ENCODE data around the gene FBXL3.

GRCh38 chr13:77026255-77026860 lies 601 bp downstream of the FBXL3 start:
- TF ChIP-seq USF1 (CRISPR knock-in tag; IDR thresholded peaks at IDR 0.05) (no peak), ZNF425 (CRISPR knock-in tag; conservative IDR thresholded peaks at IDR 0.05) (no peak), NR1H2 (CRISPR knock-in tag; IDR thresholded peaks at IDR 0.05) (no peak), ATF2 (CRISPR knock-in tag; IDR thresholded peaks at IDR 0.05; ENCODE audit: borderline replicate concordance, low read depth) (no peak), HMGA2 (CRISPR knock-in tag; IDR thresholded peaks at IDR 0.05) (no peak)
- TF ChIP-seq, protein P1, sequence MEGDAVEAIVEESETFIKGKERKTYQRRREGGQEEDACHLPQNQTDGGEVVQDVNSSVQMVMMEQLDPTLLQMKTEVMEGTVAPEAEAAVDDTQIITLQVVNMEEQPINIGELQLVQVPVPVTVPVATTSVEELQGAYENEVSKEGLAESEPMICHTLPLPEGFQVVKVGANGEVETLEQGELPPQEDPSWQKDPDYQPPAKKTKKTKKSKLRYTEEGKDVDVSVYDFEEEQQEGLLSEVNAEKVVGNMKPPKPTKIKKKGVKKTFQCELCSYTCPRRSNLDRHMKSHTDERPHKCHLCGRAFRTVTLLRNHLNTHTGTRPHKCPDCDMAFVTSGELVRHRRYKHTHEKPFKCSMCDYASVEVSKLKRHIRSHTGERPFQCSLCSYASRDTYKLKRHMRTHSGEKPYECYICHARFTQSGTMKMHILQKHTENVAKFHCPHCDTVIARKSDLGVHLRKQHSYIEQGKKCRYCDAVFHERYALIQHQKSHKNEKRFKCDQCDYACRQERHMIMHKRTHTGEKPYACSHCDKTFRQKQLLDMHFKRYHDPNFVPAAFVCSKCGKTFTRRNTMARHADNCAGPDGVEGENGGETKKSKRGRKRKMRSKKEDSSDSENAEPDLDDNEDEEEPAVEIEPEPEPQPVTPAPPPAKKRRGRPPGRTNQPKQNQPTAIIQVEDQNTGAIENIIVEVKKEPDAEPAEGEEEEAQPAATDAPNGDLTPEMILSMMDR (IDR thresholded peaks at IDR 0.05), result no peak
- TF ChIP-seq, protein P2, sequence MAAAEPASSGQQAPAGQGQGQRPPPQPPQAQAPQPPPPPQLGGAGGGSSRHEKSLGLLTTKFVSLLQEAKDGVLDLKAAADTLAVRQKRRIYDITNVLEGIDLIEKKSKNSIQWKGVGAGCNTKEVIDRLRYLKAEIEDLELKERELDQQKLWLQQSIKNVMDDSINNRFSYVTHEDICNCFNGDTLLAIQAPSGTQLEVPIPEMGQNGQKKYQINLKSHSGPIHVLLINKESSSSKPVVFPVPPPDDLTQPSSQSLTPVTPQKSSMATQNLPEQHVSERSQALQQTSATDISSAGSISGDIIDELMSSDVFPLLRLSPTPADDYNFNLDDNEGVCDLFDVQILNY (CRISPR knock-in tag; IDR thresholded peaks at IDR 0.05), result 0 out of 2 replicates have a peak, but pooled peaks have one; percentile 27
